Gastroesophageal sphincter (tissue), 3 donors: ENCODE measurements around the gene ATP10A.

Experiments
- CTCF ChIP-seq, 4 experiments: fragments of 200-600 bp in 2 of 4; fragments of 450-650 bp in 2 of 4; sonication (generic) in 1 of 4; IDR thresholded peaks; one replicate each; pipeline ENCODE4 v1.5.1; 2017 to 2019; ENCODE audit warnings: antibody characterized with exemption in 4 of 4, mild to moderate bottlenecking in 2 of 4, moderate library complexity in 2 of 4
- POLR2A ChIP-seq, 2 donors: fragments of 450-650 bp; IDR thresholded peaks; one replicate each; pipeline ENCODE4 v1.6.1; 2017; ENCODE audit warnings: antibody characterized with exemption in 2 of 2, mild to moderate bottlenecking in 2 of 2, moderate library complexity in 1 of 2

DNA sequence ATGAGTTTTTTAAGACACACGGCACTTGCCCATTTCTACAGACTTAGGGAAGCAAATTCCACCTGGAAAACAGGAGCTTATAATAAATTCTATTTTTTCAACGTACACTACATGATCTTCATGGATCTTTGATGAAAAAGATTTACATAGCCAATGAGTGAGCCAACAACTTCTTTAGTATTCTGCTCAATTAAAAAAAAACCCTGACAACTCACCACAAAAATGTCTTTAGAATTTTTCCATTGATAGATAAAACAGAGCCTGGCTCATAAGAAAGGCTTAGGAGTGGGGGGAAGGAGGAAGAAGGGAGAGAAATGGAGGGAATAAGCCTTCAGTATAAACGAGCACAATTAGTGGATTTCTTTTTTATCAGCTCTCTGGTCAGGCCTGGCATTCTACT lies 126.7 kb downstream of the ATP10A start:
- TF ChIP-seq POLR2A (IDR thresholded peaks at IDR 0.05) (no peak), CTCF (IDR thresholded peaks at IDR 0.05) (no peak)
